HCT116 (cell line): Measurements from ENCODE around the gene CERS6. TPM values are rescaled to one million over a fixed set of nuclear protein-coding genes. Genes with fewer than 3 reads are reported as not detected.

Experiments
- ATAC-seq: fragments of 200-7000 bp; cut with Tn5 transposase; 2 replicates; pipeline ENCODE4 v1.9.1; 2020; ENCODE audit warnings: mild to moderate bottlenecking, moderate library complexity
- BruUV-seq: library from RNA; stranded (reverse); fragments of 400-500 nt; replicated peaks from 2 replicates; lab custom pipeline; 2021; lab: Mats Ljungman, UMichigan
- CTCF ChIA-PET: fragments of 300-600 bp; sonication (Branson Sonifier 250); formaldehyde crosslinking; loops from one replicate; lab custom pipeline; 2021; ENCODE audit warnings: antibody characterized with exemption; lab: Charles Lee
- POLR2A ChIA-PET: fragments of 300-600, 350-600 bp; sonication (Branson Sonifier 250); formaldehyde crosslinking; loops from one replicate; lab custom pipeline; 2021; ENCODE audit warnings: antibody characterized with exemption; lab: Charles Lee
- RAD21 ChIA-PET, 2 experiments: fragments of 300-600 bp; sonication (Branson Sonifier 250); formaldehyde crosslinking; loops; one replicate each; lab custom pipeline; 2023; ENCODE audit warnings: low total read pairs in 2 of 2; ENCODE audit not compliant: uncharacterized antibody in 2 of 2, unreplicated experiment in 2 of 2, low non-redundant PET in 1 of 2; lab: Charles Lee
- DNase-seq: peaks from one replicate; pipeline ENCODE4 v3.0.0-alpha.2; 2010; ENCODE audit warnings: low read depth, low spot score
- H2AFZ ChIP-seq: fragments of 200-600 bp; shearing (Covaris generic), sonication (generic); 2 replicates; pipeline ENCODE4 v1.6.1; 2017; ENCODE audit warnings: low read depth, mixed run types, mixed read lengths, antibody characterized with exemption, low read length; ENCODE audit not compliant: poor library complexity, severe bottlenecking
- H3K27ac ChIP-seq: 2 replicates; pipeline ENCODE4 v1.5.1; 2012; ENCODE audit warnings: low read depth, low read length
- H3K27me3 ChIP-seq: fragments of 200-600 bp; sonication (generic); 2 replicates; pipeline ENCODE4 v1.6.1; 2016; ENCODE audit warnings: mixed run types, low read length, mixed read lengths; ENCODE audit not compliant: insufficient read depth
- H3K36me3 ChIP-seq, 2 experiments: fragments of 200-500 bp in 1 of 2; fragments of 200-600 bp in 1 of 2; sonication (Bioruptor generic) in 1 of 2; sonication (generic) in 1 of 2; 2 replicates each; pipeline versions ENCODE4 v1.5.1 to v1.6.1; 2014 to 2016; ENCODE audit warnings: low read length in 2 of 2, inconsistent platforms in 1 of 2, mixed read lengths in 1 of 2, mixed run types in 1 of 2; ENCODE audit not compliant: insufficient read depth in 2 of 2, control insufficient read depth in 1 of 2
- H3K4me1 ChIP-seq, 2 experiments: fragments of 200-600 bp in 1 of 2; sonication (generic) in 1 of 2; 2 replicates each; pipeline versions ENCODE4 v1.5.1 to v1.6.1; 2012 to 2017; ENCODE audit warnings: low read length in 2 of 2, inconsistent platforms in 1 of 2, mild to moderate bottlenecking in 1 of 2, mixed read lengths in 1 of 2, mixed run types in 1 of 2, moderate library complexity in 1 of 2; ENCODE audit not compliant: insufficient read depth in 2 of 2, control insufficient read depth in 1 of 2
- H3K4me2 ChIP-seq: fragments of 200-600 bp; sonication (generic); 2 replicates; pipeline ENCODE4 v1.6.1; 2017; ENCODE audit warnings: mixed run types, low read length, mixed read lengths
- H3K4me3 ChIP-seq, 2 experiments: fragments of 200-600 bp in 1 of 2; sonication (generic) in 1 of 2; replicated peaks in 1 of 2; 2 replicates each; pipeline ENCODE4 v1.5.1; 2011 to 2016; ENCODE audit warnings: low read length in 2 of 2, control low read depth in 1 of 2, low read depth in 1 of 2, mild to moderate bottlenecking in 1 of 2, mixed read lengths in 1 of 2, mixed run types in 1 of 2
- H3K79me2 ChIP-seq: fragments of 200-600 bp; sonication (generic); 2 replicates; pipeline ENCODE4 v1.6.1; 2017; ENCODE audit warnings: mild to moderate bottlenecking, mixed run types, low read length, moderate library complexity, mixed read lengths; ENCODE audit not compliant: insufficient read depth
- H3K9ac ChIP-seq: fragments of 200-600 bp; sonication (generic); 2 replicates; pipeline ENCODE4 v1.6.1; 2016; ENCODE audit warnings: low read length, mixed read lengths
- H3K9me2 ChIP-seq: fragments of 200-600 bp; sonication (generic), shearing (Covaris generic); 2 replicates; pipeline ENCODE4 v1.6.1; 2017; ENCODE audit warnings: mixed run types, mild to moderate bottlenecking, moderate library complexity; ENCODE audit not compliant: insufficient read depth
- H3K9me3 ChIP-seq, 2 experiments: fragments of 200-500 bp in 1 of 2; fragments of 200-600 bp in 1 of 2; sonication (Bioruptor generic) in 1 of 2; sonication (generic) in 1 of 2; 2 replicates each; pipeline ENCODE4 v1.6.1; 2014 to 2017; ENCODE audit warnings: low read length in 2 of 2, mixed read lengths in 2 of 2, inconsistent platforms in 1 of 2, low read depth in 1 of 2, mild to moderate bottlenecking in 1 of 2, mixed run types in 1 of 2, moderate library complexity in 1 of 2; ENCODE audit not compliant: control insufficient read depth in 1 of 2, insufficient read depth in 1 of 2
- H4K20me1 ChIP-seq: fragments of 200-600 bp; sonication (generic), shearing (Covaris generic); 2 replicates; pipeline ENCODE4 v1.6.1; 2017; ENCODE audit warnings: mixed run types, mild to moderate bottlenecking, moderate library complexity; ENCODE audit not compliant: insufficient read depth
- CBX3 ChIP-seq: IDR thresholded peaks from 2 replicates; pipeline ENCODE4 v1.6.1; 2012; ENCODE audit warnings: low read depth
- CEBPB ChIP-seq: IDR thresholded peaks from 2 replicates; pipeline ENCODE4 v1.6.1; 2012; ENCODE audit warnings: low read depth
- EGR1 ChIP-seq: IDR thresholded peaks from 2 replicates; pipeline ENCODE4 v1.6.1; 2012; ENCODE audit warnings: low read depth
- ELF1 ChIP-seq: IDR thresholded peaks from 2 replicates; pipeline ENCODE4 v1.6.1; 2012; ENCODE audit warnings: low read depth, borderline replicate concordance
- EZH2phosphoT487 ChIP-seq: fragments of 200-600 bp; IDR thresholded peaks from 2 replicates; pipeline ENCODE4 v1.6.1; 2018; ENCODE audit warnings: antibody characterized with exemption, borderline replicate concordance
- FOSL1 ChIP-seq: IDR thresholded peaks from 2 replicates; pipeline ENCODE4 v1.6.1; 2012; ENCODE audit warnings: low read depth
- JUND ChIP-seq: IDR thresholded peaks from 2 replicates; pipeline ENCODE4 v1.6.1; 2012
- POLR2A ChIP-seq: IDR thresholded peaks from 2 replicates; pipeline ENCODE4 v1.7.0; 2011; ENCODE audit warnings: borderline replicate concordance; ENCODE audit not compliant: insufficient read depth, insufficient read length; ENCODE audit errors: extremely low read depth
- RAD21 ChIP-seq: IDR thresholded peaks from 2 replicates; pipeline ENCODE4 v1.6.1; 2012; ENCODE audit warnings: low read depth, mild to moderate bottlenecking
- REST ChIP-seq: IDR thresholded peaks from 2 replicates; pipeline ENCODE4 v1.6.1; 2012; ENCODE audit warnings: low read depth
- SIN3A ChIP-seq: IDR thresholded peaks from 2 replicates; pipeline ENCODE4 v1.6.1; 2012; ENCODE audit warnings: low read depth
- SRF ChIP-seq: IDR thresholded peaks from 2 replicates; pipeline ENCODE4 v1.6.1; 2012; ENCODE audit warnings: low read depth
- TCF7L2 ChIP-seq: IDR thresholded peaks from 2 replicates; pipeline ENCODE4 v1.7.0; 2011; ENCODE audit warnings: borderline replicate concordance, inconsistent platforms; ENCODE audit not compliant: insufficient read depth, insufficient read length; ENCODE audit errors: extremely low read depth
- YY1 ChIP-seq: IDR thresholded peaks from 2 replicates; pipeline ENCODE4 v1.6.1; 2011; ENCODE audit warnings: low read length, low read depth, moderate library complexity, mild to moderate bottlenecking; ENCODE audit not compliant: insufficient replicate concordance; ENCODE audit errors: extremely low read depth
- ZFX ChIP-seq: fragments of 450-650 bp; IDR thresholded peaks from 2 replicates; pipeline ENCODE4 v1.6.1; 2017
- ZNF274 ChIP-seq: fragments of 200-500 bp; sonication (Bioruptor generic); IDR thresholded peaks from 2 replicates; pipeline ENCODE4 v1.6.1; 2014; ENCODE audit warnings: mild to moderate bottlenecking, low read depth, low read length, inconsistent platforms
- intact Hi-C: fragments of 100-400 bp; cut with micrococcal nuclease; formaldehyde crosslinking; loops from 2 replicates; pipeline ENCODE4 v1.10.0; 2022
- total RNA-seq: library from RNA; stranded (reverse); gene quantifications from one replicate; pipeline ENCODE4 v1.2.1, GENCODE V29; 2021; ENCODE audit not compliant: unreplicated experiment
- TF ChIP-seq, protein P1 (sequence below): IDR thresholded peaks from 2 replicates; pipeline ENCODE4 v1.6.1; 2011; ENCODE audit warnings: mild to moderate bottlenecking, low read length, moderate library complexity; ENCODE audit not compliant: insufficient replicate concordance; ENCODE audit errors: extremely low read depth
- TF ChIP-seq, protein P2 (sequence below), 3 experiments: fragments of 200-600 bp in 1 of 3; sonication (generic) in 1 of 3; IDR thresholded peaks in 2 of 3; conservative IDR thresholded peaks in 1 of 3; 2 replicates each; pipeline ENCODE4 v1.5.1; 2012 to 2017; ENCODE audit warnings: low read depth in 2 of 3, low read length in 2 of 3, antibody characterized with exemption in 1 of 3, borderline replicate concordance in 1 of 3, control low read depth in 1 of 3, mild to moderate bottlenecking in 1 of 3, mixed read lengths in 1 of 3, mixed run types in 1 of 3, moderate library complexity in 1 of 3; ENCODE audit not compliant: insufficient read depth in 1 of 3
- TF ChIP-seq, protein P3 (sequence below): IDR thresholded peaks from 2 replicates; pipeline ENCODE4 v1.6.1; 2012

The CERS6 gene
- total RNA-seq, 1 experiment from 2014 or later: 37.0 TPM

GRCh38 chr2:168466834-168467565 is 10.9 kb downstream of the CERS6 start:
- Histone ChIP-seq H3K27me3 (no peaks in the 10 kb centered on the region), H3K9me3 (no peaks in the 10 kb centered on the region), H3K27ac (no peak overlapping the region), H3K36me3 (no peaks in the 10 kb centered on the region), H3K9me2 (no peaks in the 10 kb centered on the region), H3K4me2 (no peak overlapping the region), H3K79me2 (peaks cover 98% of the 10 kb centered on the region), H3K9ac (no peak overlapping the region), H2AFZ (no peak overlapping the region), H3K4me3 (no peak overlapping the region), H3K4me1 (no peaks in the 10 kb centered on the region; a peak in 1 of 4 replicates), H4K20me1 (peaks cover 11% of the 10 kb centered on the region; the same call in 1 of the 2 replicates)
- CTCF ChIA-PET: no interaction called here
- no peak for TF ChIP-seq SIN3A
- TF ChIP-seq EZH2phosphoT487: no peak
- TF ChIP-seq RAD21: no peak
- TF ChIP-seq, protein P1, sequence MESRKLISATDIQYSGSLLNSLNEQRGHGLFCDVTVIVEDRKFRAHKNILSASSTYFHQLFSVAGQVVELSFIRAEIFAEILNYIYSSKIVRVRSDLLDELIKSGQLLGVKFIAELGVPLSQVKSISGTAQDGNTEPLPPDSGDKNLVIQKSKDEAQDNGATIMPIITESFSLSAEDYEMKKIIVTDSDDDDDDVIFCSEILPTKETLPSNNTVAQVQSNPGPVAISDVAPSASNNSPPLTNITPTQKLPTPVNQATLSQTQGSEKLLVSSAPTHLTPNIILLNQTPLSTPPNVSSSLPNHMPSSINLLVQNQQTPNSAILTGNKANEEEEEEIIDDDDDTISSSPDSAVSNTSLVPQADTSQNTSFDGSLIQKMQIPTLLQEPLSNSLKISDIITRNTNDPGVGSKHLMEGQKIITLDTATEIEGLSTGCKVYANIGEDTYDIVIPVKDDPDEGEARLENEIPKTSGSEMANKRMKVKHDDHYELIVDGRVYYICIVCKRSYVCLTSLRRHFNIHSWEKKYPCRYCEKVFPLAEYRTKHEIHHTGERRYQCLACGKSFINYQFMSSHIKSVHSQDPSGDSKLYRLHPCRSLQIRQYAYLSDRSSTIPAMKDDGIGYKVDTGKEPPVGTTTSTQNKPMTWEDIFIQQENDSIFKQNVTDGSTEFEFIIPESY: no peak
- no peak for TF ChIP-seq POLR2A
- no peak for TF ChIP-seq ZFX
- TF ChIP-seq, protein P2, sequence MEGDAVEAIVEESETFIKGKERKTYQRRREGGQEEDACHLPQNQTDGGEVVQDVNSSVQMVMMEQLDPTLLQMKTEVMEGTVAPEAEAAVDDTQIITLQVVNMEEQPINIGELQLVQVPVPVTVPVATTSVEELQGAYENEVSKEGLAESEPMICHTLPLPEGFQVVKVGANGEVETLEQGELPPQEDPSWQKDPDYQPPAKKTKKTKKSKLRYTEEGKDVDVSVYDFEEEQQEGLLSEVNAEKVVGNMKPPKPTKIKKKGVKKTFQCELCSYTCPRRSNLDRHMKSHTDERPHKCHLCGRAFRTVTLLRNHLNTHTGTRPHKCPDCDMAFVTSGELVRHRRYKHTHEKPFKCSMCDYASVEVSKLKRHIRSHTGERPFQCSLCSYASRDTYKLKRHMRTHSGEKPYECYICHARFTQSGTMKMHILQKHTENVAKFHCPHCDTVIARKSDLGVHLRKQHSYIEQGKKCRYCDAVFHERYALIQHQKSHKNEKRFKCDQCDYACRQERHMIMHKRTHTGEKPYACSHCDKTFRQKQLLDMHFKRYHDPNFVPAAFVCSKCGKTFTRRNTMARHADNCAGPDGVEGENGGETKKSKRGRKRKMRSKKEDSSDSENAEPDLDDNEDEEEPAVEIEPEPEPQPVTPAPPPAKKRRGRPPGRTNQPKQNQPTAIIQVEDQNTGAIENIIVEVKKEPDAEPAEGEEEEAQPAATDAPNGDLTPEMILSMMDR (IDR thresholded peaks at IDR 0.05 in 2 of 3, conservative IDR thresholded peaks at IDR 0.05 in 1 of 3; ENCODE audit: borderline replicate concordance in 1 of 3, insufficient read depth in 1 of 3, low read depth in 2 of 3, low read length in 2 of 3): no peak
- TF ChIP-seq, protein P3, sequence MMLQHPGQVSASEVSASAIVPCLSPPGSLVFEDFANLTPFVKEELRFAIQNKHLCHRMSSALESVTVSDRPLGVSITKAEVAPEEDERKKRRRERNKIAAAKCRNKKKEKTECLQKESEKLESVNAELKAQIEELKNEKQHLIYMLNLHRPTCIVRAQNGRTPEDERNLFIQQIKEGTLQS: no peak
- TF ChIP-seq FOSL1: no peak
- TF ChIP-seq EGR1: no peak
- no peak for TF ChIP-seq CEBPB
- no peak for TF ChIP-seq TCF7L2
- no peak for TF ChIP-seq SRF
- no peak for TF ChIP-seq JUND
- no peak for TF ChIP-seq ELF1
- no peak for TF ChIP-seq ZNF274
- no peak for TF ChIP-seq CBX3
- no peak for TF ChIP-seq REST
- no peak for TF ChIP-seq YY1
- DNase-seq (no peak), ATAC-seq (no peak)
- BruUV-seq: no TSS peak
- intact Hi-C loops: no loop called here
- RAD21 ChIA-PET: no interaction called here
- POLR2A ChIA-PET: no interaction called here
